ENCODE data around the gene SVOP.

GRCh38 chr12:109016978-109017377, 3.9 kb downstream of the SVOP start:
- TF ChIP-seq CTCF (IDR thresholded peaks at IDR 0.05) = no peak
- no peak for TF ChIP-seq POLR2A (IDR thresholded peaks at IDR 0.05)

All from lower leg skin (tissue), 3 donors.